CD14-positive monocyte (primary cell): ENCODE results near the gene CNTN2. TPM values are rescaled to one million over a fixed set of nuclear protein-coding genes. Genes with fewer than 3 reads are reported as not detected.

Experiments
- DNase-seq, 3 donors: peaks; one replicate each; pipeline ENCODE4 v3.0.0-alpha.2; 2011 to 2022
- H2AFZ ChIP-seq: 2 replicates; pipeline ENCODE4 v1.6.0; 2012; ENCODE audit warnings: mild to moderate bottlenecking, low read depth, low read length, inconsistent platforms; ENCODE audit not compliant: insufficient read depth, poor library complexity, severe bottlenecking
- H3K27ac ChIP-seq, 2 donors: 1 replicate in 1 of 2; 2 replicates in 1 of 2; pipeline ENCODE4 v1.5.1; 2012 to 2013; ENCODE audit warnings: low read length in 2 of 2, control low read depth in 1 of 2, inconsistent platforms in 1 of 2, low read depth in 1 of 2, mild to moderate bottlenecking in 1 of 2
- H3K27me3 ChIP-seq, 2 donors: one replicate each; pipeline versions ENCODE4 v1.6.0 to v1.6.1; 2011 to 2013; ENCODE audit warnings: low read length in 2 of 2; ENCODE audit not compliant: control insufficient read depth in 2 of 2, insufficient read depth in 2 of 2
- H3K36me3 ChIP-seq, 2 donors: replicated peaks in 1 of 2; 1 replicate in 1 of 2; 2 replicates in 1 of 2; pipeline versions ENCODE4 v1.5.1 to v1.6.1; 2012 to 2013; ENCODE audit warnings: low read length in 2 of 2, control low read depth in 1 of 2, inconsistent platforms in 1 of 2, mild to moderate bottlenecking in 1 of 2; ENCODE audit not compliant: insufficient read depth in 2 of 2, control insufficient read depth in 1 of 2
- H3K4me1 ChIP-seq, 2 donors: 1 replicate in 1 of 2; 2 replicates in 1 of 2; pipeline versions ENCODE4 v1.5.1 to v1.6.1; 2012 to 2013; ENCODE audit warnings: low read length in 2 of 2, control low read depth in 1 of 2, inconsistent platforms in 1 of 2, mild to moderate bottlenecking in 1 of 2, moderate library complexity in 1 of 2; ENCODE audit not compliant: insufficient read depth in 2 of 2, control insufficient read depth in 1 of 2
- H3K4me2 ChIP-seq: replicated peaks from 2 replicates; pipeline ENCODE3; 2012; ENCODE audit warnings: low read length, moderate library complexity, mild to moderate bottlenecking; ENCODE audit not compliant: poor library complexity, severe bottlenecking; ENCODE audit errors: extremely low read depth
- H3K4me3 ChIP-seq, 3 experiments: fragments of 200-600 bp in 1 of 3; sonication (generic) in 1 of 3; replicated peaks in 1 of 3; 1 replicate in 2 of 3; 2 replicates in 1 of 3; pipeline ENCODE4 v1.5.1; 2011 to 2013; ENCODE audit warnings: low read length in 3 of 3, mild to moderate bottlenecking in 3 of 3, control low read depth in 2 of 3, low read depth in 2 of 3, inconsistent platforms in 1 of 3, moderate library complexity in 1 of 3
- H3K79me2 ChIP-seq: 2 replicates; pipeline ENCODE4 v1.6.0; 2012; ENCODE audit warnings: mild to moderate bottlenecking, control low read depth, inconsistent platforms, low read length, moderate library complexity; ENCODE audit not compliant: insufficient read depth
- H3K9ac ChIP-seq: 2 replicates; pipeline ENCODE4 v1.6.0; 2017; ENCODE audit warnings: low read length, mild to moderate bottlenecking; ENCODE audit not compliant: insufficient read depth, poor library complexity, severe bottlenecking
- H3K9me3 ChIP-seq, 2 donors: replicated peaks in 1 of 2; 1 replicate in 1 of 2; 2 replicates in 1 of 2; pipeline versions ENCODE4 v1.5.1 to v1.6.1; 2012 to 2013; ENCODE audit warnings: low read length in 2 of 2, control low read depth in 1 of 2; ENCODE audit not compliant: control insufficient read depth in 1 of 2, insufficient read depth in 1 of 2
- H4K20me1 ChIP-seq: 2 replicates; pipeline ENCODE4 v1.6.0; 2012; ENCODE audit warnings: mild to moderate bottlenecking, low read length, control low read depth, moderate library complexity; ENCODE audit not compliant: insufficient read depth
- H3K27ac Mint-ChIP-seq, 7 donors: one replicate each; pipeline ENCODE4 v1.8.0; 2020; ENCODE audit warnings: mild to moderate bottlenecking in 7 of 7, mixed read lengths in 7 of 7, moderate library complexity in 6 of 7, inconsistent platforms in 2 of 7
- H3K27me3 Mint-ChIP-seq, 3 donors: one replicate each; pipeline ENCODE4 v1.8.0; 2021 to 2022; ENCODE audit warnings: low read depth in 3 of 3, mild to moderate bottlenecking in 3 of 3, mixed read lengths in 3 of 3, moderate library complexity in 3 of 3, inconsistent platforms in 1 of 3
- H3K36me3 Mint-ChIP-seq, 2 donors: one replicate each; pipeline ENCODE4 v1.8.0; 2020; ENCODE audit warnings: mixed read lengths in 2 of 2, inconsistent platforms in 1 of 2, mild to moderate bottlenecking in 1 of 2
- H3K4me1 Mint-ChIP-seq: one replicate; pipeline ENCODE4 v1.8.0; 2020; ENCODE audit warnings: mild to moderate bottlenecking, mixed read lengths
- H3K4me3 Mint-ChIP-seq, 2 donors: one replicate each; pipeline ENCODE4 v1.8.0; 2020; ENCODE audit warnings: mild to moderate bottlenecking in 2 of 2, mixed read lengths in 2 of 2, moderate library complexity in 1 of 2
- H3K9me3 Mint-ChIP-seq, 7 donors: one replicate each; pipeline ENCODE4 v1.8.0; 2020 to 2022; ENCODE audit warnings: mixed read lengths in 7 of 7, mild to moderate bottlenecking in 6 of 7, moderate library complexity in 6 of 7, inconsistent platforms in 2 of 7
- CTCF ChIP-seq: fragments of 200-600 bp; IDR thresholded peaks from one replicate; pipeline ENCODE4 v1.8.0; 2022; ENCODE audit warnings: antibody characterized with exemption, mild to moderate bottlenecking
- WGBS: methylation state at CpG from one replicate; pipeline ENCODE4 v1.1.5; 2013; ENCODE audit warnings: missing lambda C conversion rate; ENCODE audit not compliant: insufficient coverage; 5-methylcytosine and 5-hydroxymethylcytosine counted together
- intact Hi-C, 2 donors: fragments of 100-400 bp; cut with micrococcal nuclease; formaldehyde crosslinking; loops; one replicate each; pipeline versions ENCODE4 v1.15.0 to v1.15.1; 2023
- polyA plus RNA-seq, 3 donors: library from polyadenylated mRNA; depleted of rRNA in 1 of 3; unstranded in 2 of 3; stranded (reverse) in 1 of 3; fragments of 300-500 nt in 2 of 3; fragments of >200 nt in 1 of 3; fragmentation: Illumina TruSeq in 2 of 3; gene quantifications; 1 replicate in 2 of 3; 2 replicates in 1 of 3; pipeline ENCODE4 v1.2.3, GENCODE V29; 2012 to 2021

CNTN2 gene
- polyA plus RNA-seq, 3 donors: not detected

- H3K79me2 ChIP-seq: no peaks in the 10 kb centered on the region
- WGBS: 90% methylated on average over 6 of the region's 9 CpGs
- no peaks in the 10 kb centered on the region for H4K20me1 ChIP-seq
- Mint-ChIP-seq H3K27ac (no peak overlapping the region), H3K36me3 (no peaks in the 10 kb centered on the region), H3K27me3 (peaks cover 1 to 8% (median 5%) of the 10 kb centered on the region in 3 donors), H3K4me3 (no peak overlapping the region), H3K9me3 (peaks cover 0 to 2% (median 0%) of the 10 kb centered on the region in 7 donors), H3K4me1 (peaks cover 6% of the 10 kb centered on the region)
- no peak for DNase-seq
- no peak for TF ChIP-seq CTCF
- intact Hi-C loops: no loop called here
- H3K27me3 ChIP-seq: no peaks in the 10 kb centered on the region
- no peak overlapping the region for H3K4me2 ChIP-seq
- H3K36me3 ChIP-seq: no peaks in the 10 kb centered on the region
- no peak overlapping the region for H3K27ac ChIP-seq
- no peak overlapping the region for H2AFZ ChIP-seq
- H3K9me3 ChIP-seq: no peaks in the 10 kb centered on the region
- no peak overlapping the region for H3K4me3 ChIP-seq
- no peak overlapping the region for H3K9ac ChIP-seq
- no peaks in the 10 kb centered on the region for H3K4me1 ChIP-seq
These were observed 27.8 kb upstream of the CNTN2 start for GRCh38 chr1:205015241-205015640.

GRCh38 chr1:205016075-205016474 is 26.9 kb upstream of the CNTN2 start:
- TF ChIP-seq CTCF: no peak
- Histone ChIP-seq H3K79me2 (no peaks in the 10 kb centered on the region), H3K4me2 (no peak overlapping the region), H3K9me3 (no peaks in the 10 kb centered on the region), H3K9ac (no peak overlapping the region), H2AFZ (no peak overlapping the region), H3K4me3 (no peak overlapping the region), H3K27ac (no peak overlapping the region), H3K36me3 (no peaks in the 10 kb centered on the region), H4K20me1 (no peaks in the 10 kb centered on the region), H3K27me3 (no peaks in the 10 kb centered on the region), H3K4me1 (no peaks in the 10 kb centered on the region)
- H3K27me3 Mint-ChIP-seq: peaks cover 1 to 7% (median 6%) of the 10 kb centered on the region in 3 donors
- no peak for DNase-seq
- WGBS: 96% methylated on average over 9 of the region's 9 CpGs
- H3K27ac Mint-ChIP-seq: no peak overlapping the region
- H3K4me3 Mint-ChIP-seq: no peak overlapping the region
- H3K9me3 Mint-ChIP-seq: peaks cover 0 to 2% (median 0%) of the 10 kb centered on the region in 7 donors
- H3K4me1 Mint-ChIP-seq: peaks cover 6% of the 10 kb centered on the region
- intact Hi-C loops: no loop called here
- no peaks in the 10 kb centered on the region for H3K36me3 Mint-ChIP-seq
